ENCODE results near the gene DHX58.
"Not testable (repeated sequence)": the region's sequence is repeated elsewhere in the genome, so short reads cannot be mapped to it uniquely, and the experiment has no call there.

The DHX58 gene

GRCh38 chr17:42112552-42113176 lies at the start of gene DHX58:
TSS of gene DHX58 (minus strand) at chr17:42112714. CDS start at chr17:42111892, 822 bp downstream.
- DNase-seq (ENCODE audit: low read depth in 2 of 2) = peak; percentile 54 to 68

- no peak for DNase-seq (ENCODE audit: low read depth in 2 of 2)
These were observed 48.0 kb upstream of the DHX58 start for GRCh38 chr17:42160531-42160910.

- no peak for DNase-seq (ENCODE audit: low read depth in 2 of 2)
These were observed 47.4 kb upstream of the DHX58 start for GRCh38 chr17:42159796-42160530.

GRCh38 chr17:42155614-42156045 lies 43.1 kb upstream of the DHX58 start:
- DNase-seq (ENCODE audit: low read depth in 2 of 2) = no peak

- DNase-seq (ENCODE audit: low read depth in 2 of 2) = no peak
These were observed 41.6 kb upstream of the DHX58 start for GRCh38 chr17:42153919-42154742.

- DNase-seq (ENCODE audit: low read depth in 2 of 2) = no peak
These were observed 34.5 kb upstream of the DHX58 start for GRCh38 chr17:42146911-42147607.

- not testable (repeated sequence) for DNase-seq (ENCODE audit: low read depth in 2 of 2)
These were observed 30.6 kb upstream of the DHX58 start for GRCh38 chr17:42143138-42143537.

- DNase-seq (ENCODE audit: low read depth in 2 of 2) = no peak
These were observed 29.9 kb upstream of the DHX58 start for GRCh38 chr17:42142371-42142896.

GRCh38 chr17:42141382-42141781 lies 28.9 kb upstream of the DHX58 start:
- no peak for DNase-seq (ENCODE audit: low read depth in 2 of 2)

GRCh38 chr17:42140690-42141089 lies 28.2 kb upstream of the DHX58 start:
- not testable (repeated sequence) for DNase-seq (ENCODE audit: low read depth in 2 of 2)

GRCh38 chr17:42138749-42139492 lies 26.4 kb upstream of the DHX58 start:
- no peak for DNase-seq (ENCODE audit: low read depth in 2 of 2)

- DNase-seq (ENCODE audit: low read depth in 2 of 2) = no peak
These were observed 24.1 kb upstream of the DHX58 start for GRCh38 chr17:42136654-42137051.

- DNase-seq (ENCODE audit: low read depth in 2 of 2) = no peak
These were observed 23.4 kb upstream of the DHX58 start for GRCh38 chr17:42135664-42136653.

GRCh38 chr17:42135151-42135550 lies 22.6 kb upstream of the DHX58 start:
- DNase-seq (ENCODE audit: low read depth in 2 of 2) = no peak

GRCh38 chr17:42133461-42134041 lies 21.0 kb upstream of the DHX58 start:
- no peak for DNase-seq (ENCODE audit: low read depth in 2 of 2)

GRCh38 chr17:42132941-42133340 lies 20.4 kb upstream of the DHX58 start:
- DNase-seq (ENCODE audit: low read depth in 2 of 2) = no peak

- DNase-seq (ENCODE audit: low read depth in 2 of 2) = no peak
These were observed 19.5 kb upstream of the DHX58 start for GRCh38 chr17:42131981-42132432.

- DNase-seq (ENCODE audit: low read depth in 2 of 2) = no peak
These were observed 18.7 kb upstream of the DHX58 start for GRCh38 chr17:42131232-42131631.

GRCh38 chr17:42130310-42130936 lies 17.9 kb upstream of the DHX58 start:
- DNase-seq (ENCODE audit: low read depth in 2 of 2) = no peak
